ENCODE data around the gene SH3GL3.

The SH3GL3 gene

DNA sequence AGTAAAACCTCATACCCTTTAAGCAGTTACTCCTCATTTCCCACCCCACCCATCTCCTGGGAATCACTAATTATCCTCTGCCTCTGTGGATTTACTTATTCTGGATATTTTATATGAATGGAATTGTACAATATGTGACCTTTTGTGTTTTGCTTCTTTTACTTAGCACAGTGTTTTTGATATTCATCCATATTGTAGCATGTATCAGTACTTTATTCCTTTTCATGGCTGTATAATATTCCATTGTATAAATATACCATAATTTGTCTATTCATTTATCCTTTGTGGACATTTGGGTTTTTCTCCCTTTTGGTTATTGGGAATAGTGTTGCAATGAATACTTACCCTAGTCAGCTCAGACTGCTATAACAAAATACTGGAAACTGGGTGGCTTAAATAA is 39.2 kb downstream of the SH3GL3 start:
- no peak for TF ChIP-seq ZFP30 (CRISPR knock-in tag; IDR thresholded peaks at IDR 0.05)
- TF ChIP-seq, protein P1, sequence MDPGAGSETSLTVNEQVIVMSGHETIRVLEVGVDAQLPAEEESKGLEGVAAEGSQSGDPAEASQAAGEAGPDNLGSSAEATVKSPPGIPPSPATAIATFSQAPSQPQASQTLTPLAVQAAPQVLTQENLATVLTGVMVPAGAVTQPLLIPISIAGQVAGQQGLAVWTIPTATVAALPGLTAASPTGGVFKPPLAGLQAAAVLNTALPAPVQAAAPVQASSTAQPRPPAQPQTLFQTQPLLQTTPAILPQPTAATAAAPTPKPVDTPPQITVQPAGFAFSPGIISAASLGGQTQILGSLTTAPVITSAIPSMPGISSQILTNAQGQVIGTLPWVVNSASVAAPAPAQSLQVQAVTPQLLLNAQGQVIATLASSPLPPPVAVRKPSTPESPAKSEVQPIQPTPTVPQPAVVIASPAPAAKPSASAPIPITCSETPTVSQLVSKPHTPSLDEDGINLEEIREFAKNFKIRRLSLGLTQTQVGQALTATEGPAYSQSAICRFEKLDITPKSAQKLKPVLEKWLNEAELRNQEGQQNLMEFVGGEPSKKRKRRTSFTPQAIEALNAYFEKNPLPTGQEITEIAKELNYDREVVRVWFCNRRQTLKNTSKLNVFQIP (CRISPR knock-in tag; IDR thresholded peaks at IDR 0.05; ENCODE audit: borderline replicate concordance, low read depth): no peak
- no peak for TF ChIP-seq RARB (CRISPR knock-in tag; IDR thresholded peaks at IDR 0.05)
- TF ChIP-seq, protein P2, sequence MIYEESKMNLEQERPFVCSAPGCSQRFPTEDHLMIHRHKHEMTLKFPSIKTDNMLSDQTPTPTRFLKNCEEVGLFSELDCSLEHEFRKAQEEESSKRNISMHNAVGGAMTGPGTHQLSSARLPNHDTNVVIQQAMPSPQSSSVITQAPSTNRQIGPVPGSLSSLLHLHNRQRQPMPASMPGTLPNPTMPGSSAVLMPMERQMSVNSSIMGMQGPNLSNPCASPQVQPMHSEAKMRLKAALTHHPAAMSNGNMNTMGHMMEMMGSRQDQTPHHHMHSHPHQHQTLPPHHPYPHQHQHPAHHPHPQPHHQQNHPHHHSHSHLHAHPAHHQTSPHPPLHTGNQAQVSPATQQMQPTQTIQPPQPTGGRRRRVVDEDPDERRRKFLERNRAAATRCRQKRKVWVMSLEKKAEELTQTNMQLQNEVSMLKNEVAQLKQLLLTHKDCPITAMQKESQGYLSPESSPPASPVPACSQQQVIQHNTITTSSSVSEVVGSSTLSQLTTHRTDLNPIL (CRISPR knock-in tag; IDR thresholded peaks at IDR 0.05; ENCODE audit: low read depth): no peak
- TF ChIP-seq ISL1 (CRISPR knock-in tag; IDR thresholded peaks at IDR 0.05): no peak
- no peak for TF ChIP-seq ESRRG (CRISPR knock-in tag; IDR thresholded peaks at IDR 0.05)
- no peak for TF ChIP-seq ZC3H10 (CRISPR knock-in tag; IDR thresholded peaks at IDR 0.05)
- TF ChIP-seq ZFP3 (CRISPR knock-in tag; IDR thresholded peaks at IDR 0.05): no peak
- no peak for TF ChIP-seq OSR1 (CRISPR knock-in tag; IDR thresholded peaks at IDR 0.05)
- no peak for TF ChIP-seq ZNF70 (CRISPR knock-in tag; IDR thresholded peaks at IDR 0.05)
- TF ChIP-seq, protein P3, sequence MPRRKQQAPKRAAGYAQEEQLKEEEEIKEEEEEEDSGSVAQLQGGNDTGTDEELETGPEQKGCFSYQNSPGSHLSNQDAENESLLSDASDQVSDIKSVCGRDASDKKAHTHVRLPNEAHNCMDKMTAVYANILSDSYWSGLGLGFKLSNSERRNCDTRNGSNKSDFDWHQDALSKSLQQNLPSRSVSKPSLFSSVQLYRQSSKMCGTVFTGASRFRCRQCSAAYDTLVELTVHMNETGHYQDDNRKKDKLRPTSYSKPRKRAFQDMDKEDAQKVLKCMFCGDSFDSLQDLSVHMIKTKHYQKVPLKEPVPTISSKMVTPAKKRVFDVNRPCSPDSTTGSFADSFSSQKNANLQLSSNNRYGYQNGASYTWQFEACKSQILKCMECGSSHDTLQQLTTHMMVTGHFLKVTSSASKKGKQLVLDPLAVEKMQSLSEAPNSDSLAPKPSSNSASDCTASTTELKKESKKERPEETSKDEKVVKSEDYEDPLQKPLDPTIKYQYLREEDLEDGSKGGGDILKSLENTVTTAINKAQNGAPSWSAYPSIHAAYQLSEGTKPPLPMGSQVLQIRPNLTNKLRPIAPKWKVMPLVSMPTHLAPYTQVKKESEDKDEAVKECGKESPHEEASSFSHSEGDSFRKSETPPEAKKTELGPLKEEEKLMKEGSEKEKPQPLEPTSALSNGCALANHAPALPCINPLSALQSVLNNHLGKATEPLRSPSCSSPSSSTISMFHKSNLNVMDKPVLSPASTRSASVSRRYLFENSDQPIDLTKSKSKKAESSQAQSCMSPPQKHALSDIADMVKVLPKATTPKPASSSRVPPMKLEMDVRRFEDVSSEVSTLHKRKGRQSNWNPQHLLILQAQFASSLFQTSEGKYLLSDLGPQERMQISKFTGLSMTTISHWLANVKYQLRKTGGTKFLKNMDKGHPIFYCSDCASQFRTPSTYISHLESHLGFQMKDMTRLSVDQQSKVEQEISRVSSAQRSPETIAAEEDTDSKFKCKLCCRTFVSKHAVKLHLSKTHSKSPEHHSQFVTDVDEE (CRISPR knock-in tag; IDR thresholded peaks at IDR 0.05): no peak
- no peak for TF ChIP-seq TOX (CRISPR knock-in tag; IDR thresholded peaks at IDR 0.05; ENCODE audit: borderline replicate concordance)
- TF ChIP-seq ARNTL (CRISPR knock-in tag; IDR thresholded peaks at IDR 0.05; ENCODE audit: borderline replicate concordance, low read depth): no peak
- TF ChIP-seq PPARA (CRISPR knock-in tag; IDR thresholded peaks at IDR 0.05; ENCODE audit: borderline replicate concordance): no peak
- TF ChIP-seq, protein P4, sequence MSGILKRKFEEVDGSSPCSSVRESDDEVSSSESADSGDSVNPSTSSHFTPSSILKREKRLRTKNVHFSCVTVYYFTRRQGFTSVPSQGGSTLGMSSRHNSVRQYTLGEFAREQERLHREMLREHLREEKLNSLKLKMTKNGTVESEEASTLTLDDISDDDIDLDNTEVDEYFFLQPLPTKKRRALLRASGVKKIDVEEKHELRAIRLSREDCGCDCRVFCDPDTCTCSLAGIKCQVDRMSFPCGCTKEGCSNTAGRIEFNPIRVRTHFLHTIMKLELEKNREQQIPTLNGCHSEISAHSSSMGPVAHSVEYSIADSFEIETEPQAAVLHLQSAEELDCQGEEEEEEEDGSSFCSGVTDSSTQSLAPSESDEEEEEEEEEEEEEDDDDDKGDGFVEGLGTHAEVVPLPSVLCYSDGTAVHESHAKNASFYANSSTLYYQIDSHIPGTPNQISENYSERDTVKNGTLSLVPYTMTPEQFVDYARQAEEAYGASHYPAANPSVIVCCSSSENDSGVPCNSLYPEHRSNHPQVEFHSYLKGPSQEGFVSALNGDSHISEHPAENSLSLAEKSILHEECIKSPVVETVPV (CRISPR knock-in tag; IDR thresholded peaks at IDR 0.05): no peak
- no peak for TF ChIP-seq CSDC2 (CRISPR knock-in tag; IDR thresholded peaks at IDR 0.05)
- TF ChIP-seq SNAI2 (CRISPR knock-in tag; IDR thresholded peaks at IDR 0.05): no peak
- no peak for TF ChIP-seq ZNF565 (CRISPR knock-in tag; conservative IDR thresholded peaks at IDR 0.05; ENCODE audit: low read depth)
- no peak for TF ChIP-seq TCF4 (CRISPR knock-in tag; IDR thresholded peaks at IDR 0.05; ENCODE audit: borderline replicate concordance)
- TF ChIP-seq GLIS3 (CRISPR knock-in tag; IDR thresholded peaks at IDR 0.05): no peak
- no peak for ATAC-seq

DNA sequence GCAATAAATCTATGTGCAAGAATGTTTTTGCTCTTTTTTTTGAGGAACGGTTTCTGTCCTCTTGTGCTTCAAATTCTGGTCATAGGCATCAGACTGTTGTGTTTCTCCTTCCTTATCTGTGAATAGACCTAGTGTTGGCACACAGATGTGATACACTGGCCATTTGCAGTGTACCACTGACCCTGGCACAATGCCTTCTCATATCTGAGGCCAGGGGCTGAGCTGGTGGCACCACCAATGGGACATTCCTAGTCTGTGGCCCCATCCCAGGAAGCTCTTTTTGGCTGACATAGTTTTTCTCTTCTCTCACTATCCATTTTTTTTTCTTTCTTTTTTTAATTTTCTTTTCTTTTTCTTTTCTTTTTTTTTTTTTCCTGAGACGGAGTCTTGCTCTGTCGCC is 40.4 kb downstream of the SH3GL3 start:
- ATAC-seq: no peak
- TF ChIP-seq ZNF8 (CRISPR knock-in tag; IDR thresholded peaks at IDR 0.05) (no peak), PPARA (CRISPR knock-in tag; IDR thresholded peaks at IDR 0.05; ENCODE audit: borderline replicate concordance) (no peak), ZNF70 (CRISPR knock-in tag; IDR thresholded peaks at IDR 0.05) (no peak), ZFP30 (CRISPR knock-in tag; IDR thresholded peaks at IDR 0.05) (no peak), RARB (CRISPR knock-in tag; IDR thresholded peaks at IDR 0.05) (no peak), GLIS3 (CRISPR knock-in tag; IDR thresholded peaks at IDR 0.05) (no peak), ARNTL (CRISPR knock-in tag; IDR thresholded peaks at IDR 0.05; ENCODE audit: borderline replicate concordance, low read depth) (no peak), ZFP3 (CRISPR knock-in tag; IDR thresholded peaks at IDR 0.05) (no peak), OSR1 (CRISPR knock-in tag; IDR thresholded peaks at IDR 0.05) (no peak), ZNF565 (CRISPR knock-in tag; conservative IDR thresholded peaks at IDR 0.05; ENCODE audit: low read depth) (no peak), ESRRG (CRISPR knock-in tag; IDR thresholded peaks at IDR 0.05) (no peak)
- TF ChIP-seq, protein P1 (CRISPR knock-in tag; IDR thresholded peaks at IDR 0.05; ENCODE audit: borderline replicate concordance, low read depth): no peak

DNA sequence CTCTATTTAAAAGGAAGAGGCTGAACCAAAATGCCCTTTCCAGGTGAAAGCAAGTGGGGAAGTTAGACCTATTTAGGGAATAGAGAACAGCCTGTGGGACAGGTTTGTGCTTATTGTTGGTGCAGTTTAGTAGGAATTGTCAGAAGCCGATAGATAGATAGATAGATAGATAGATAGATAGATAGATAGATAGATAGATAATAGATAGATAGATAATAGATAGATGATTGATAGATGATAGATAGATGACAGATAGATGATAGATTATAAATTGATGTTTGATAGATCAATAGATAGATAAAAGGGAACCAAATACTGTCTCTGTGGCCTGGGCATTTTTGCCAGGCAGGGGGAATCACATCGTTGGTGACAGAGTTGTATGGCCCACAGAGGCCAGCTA is 42.5 kb downstream of the SH3GL3 start:
- ATAC-seq: no peak
- TF ChIP-seq, protein P2 (CRISPR knock-in tag; IDR thresholded peaks at IDR 0.05; ENCODE audit: low read depth): no peak
- TF ChIP-seq ARNTL (CRISPR knock-in tag; IDR thresholded peaks at IDR 0.05; ENCODE audit: borderline replicate concordance, low read depth) (no peak), GLIS3 (CRISPR knock-in tag; IDR thresholded peaks at IDR 0.05) (no peak), OSR1 (CRISPR knock-in tag; IDR thresholded peaks at IDR 0.05) (no peak), TOX (CRISPR knock-in tag; IDR thresholded peaks at IDR 0.05; ENCODE audit: borderline replicate concordance) (no peak), ZFP3 (CRISPR knock-in tag; IDR thresholded peaks at IDR 0.05) (no peak), ESRRG (CRISPR knock-in tag; IDR thresholded peaks at IDR 0.05) (no peak), CSDC2 (CRISPR knock-in tag; IDR thresholded peaks at IDR 0.05) (no peak), ZFP30 (CRISPR knock-in tag; IDR thresholded peaks at IDR 0.05) (no peak), RARB (CRISPR knock-in tag; IDR thresholded peaks at IDR 0.05) (no peak), PPARA (CRISPR knock-in tag; IDR thresholded peaks at IDR 0.05; ENCODE audit: borderline replicate concordance) (no peak)
- TF ChIP-seq, protein P4 (CRISPR knock-in tag; IDR thresholded peaks at IDR 0.05): no peak
- TF ChIP-seq, protein P1 (CRISPR knock-in tag; IDR thresholded peaks at IDR 0.05; ENCODE audit: borderline replicate concordance, low read depth): no peak
